Effector memory CD4-positive, alpha-beta T cell (primary cell): ENCODE data around the gene PRAMEF13.
"Not testable (repeated sequence)": the region's sequence is repeated elsewhere in the genome, so short reads cannot be mapped to it uniquely, and the experiment has no call there.

ENCODE experiments used
- DNase-seq, 3 donors: peaks; one replicate each; pipeline ENCODE4 v3.0.0-alpha.2; 2020
- H3K27ac ChIP-seq: 2 replicates; pipeline ENCODE4 v1.7.0; 2013; ENCODE audit warnings: mild to moderate bottlenecking, low read length, moderate library complexity; ENCODE audit not compliant: insufficient read depth, poor library complexity, severe bottlenecking
- H3K27me3 ChIP-seq: replicated peaks from 2 replicates; pipeline ENCODE4 v1.7.0; 2013; ENCODE audit warnings: mild to moderate bottlenecking, low read length; ENCODE audit not compliant: insufficient read depth, control insufficient read depth, poor library complexity, severe bottlenecking
- H3K36me3 ChIP-seq: 2 replicates; pipeline ENCODE4 v1.7.0; 2013; ENCODE audit warnings: mild to moderate bottlenecking, low read length, moderate library complexity; ENCODE audit not compliant: control insufficient read depth, insufficient read depth
- H3K4me1 ChIP-seq: 2 replicates; pipeline ENCODE4 v1.7.0; 2013; ENCODE audit warnings: low read length, mild to moderate bottlenecking; ENCODE audit not compliant: control insufficient read depth, insufficient read depth, poor library complexity, severe bottlenecking
- H3K4me3 ChIP-seq: 2 replicates; pipeline ENCODE4 v1.7.0; 2013; ENCODE audit warnings: low read length, low read depth, mild to moderate bottlenecking; ENCODE audit not compliant: insufficient read depth, poor library complexity, severe bottlenecking
- H3K9me3 ChIP-seq: 2 replicates; pipeline ENCODE4 v1.7.0; 2013; ENCODE audit warnings: mild to moderate bottlenecking, low read length, moderate library complexity; ENCODE audit not compliant: control insufficient read depth
- total RNA-seq, 3 donors: gene quantifications; one replicate each; lab custom pipeline; 2026; lab: John Stamatoyannopoulos, UW

Gene PRAMEF13, protein sequence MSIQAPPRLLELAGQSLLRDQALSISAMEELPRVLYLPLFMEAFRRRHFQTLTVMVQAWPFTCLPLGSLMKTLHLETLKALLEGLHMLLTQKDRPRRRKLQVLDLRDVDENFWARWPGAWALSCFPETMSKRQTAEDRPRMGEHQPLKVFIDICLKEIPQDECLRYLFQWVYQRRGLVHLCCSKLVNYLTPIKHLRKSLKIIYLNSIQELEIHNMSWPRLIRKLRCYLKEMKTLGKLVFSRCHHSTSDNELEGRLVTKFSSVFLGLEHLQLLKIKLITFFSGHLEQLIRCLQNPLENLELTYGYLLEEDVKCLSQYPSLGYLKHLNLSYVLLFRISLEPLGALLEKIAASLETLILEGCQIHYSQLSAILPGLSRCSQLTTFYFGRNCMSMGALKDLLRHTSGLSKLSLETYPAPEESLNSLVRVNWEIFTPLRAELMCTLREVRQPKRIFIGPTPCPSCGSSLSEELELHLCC
- 0 reads per million in 3 donors for total RNA-seq

DNA sequence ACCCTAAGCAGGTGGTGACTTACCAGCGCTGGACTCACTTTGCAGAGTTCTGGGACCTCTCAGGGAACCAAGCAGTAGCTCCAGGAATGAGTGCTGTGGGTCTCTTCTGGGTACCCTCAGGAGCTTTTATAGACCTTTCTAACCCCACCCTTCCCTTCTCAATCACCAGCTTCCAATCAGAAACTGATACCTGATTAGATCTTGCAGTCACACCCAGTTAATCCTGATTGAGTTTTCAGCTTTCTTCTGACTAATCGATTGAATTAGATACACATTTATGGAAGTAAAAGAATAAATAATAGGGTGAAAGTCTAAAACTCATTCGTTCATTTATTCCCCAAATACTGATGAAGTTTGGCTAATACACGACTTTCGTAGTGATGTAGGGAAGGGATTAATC, at the start of gene PRAMEF13:
PRAMEF13 (minus strand) TSS at position 101 of the 400 bp plus-strand sequence. CDS start 1,820 bp downstream, outside the sequence.
- H3K4me3 ChIP-seq, H3K27me3 ChIP-seq, H3K36me3 ChIP-seq, DNase-seq, H3K9me3 ChIP-seq, H3K4me1 ChIP-seq, H3K27ac ChIP-seq: not testable (repeated sequence)

GRCh38 chr1:13247122-13247521, 45.9 kb upstream of the PRAMEF13 start:
- not testable (repeated sequence) for H3K36me3 ChIP-seq, H3K27ac ChIP-seq, H3K27me3 ChIP-seq, H3K4me1 ChIP-seq, DNase-seq, H3K9me3 ChIP-seq, H3K4me3 ChIP-seq

DNA sequence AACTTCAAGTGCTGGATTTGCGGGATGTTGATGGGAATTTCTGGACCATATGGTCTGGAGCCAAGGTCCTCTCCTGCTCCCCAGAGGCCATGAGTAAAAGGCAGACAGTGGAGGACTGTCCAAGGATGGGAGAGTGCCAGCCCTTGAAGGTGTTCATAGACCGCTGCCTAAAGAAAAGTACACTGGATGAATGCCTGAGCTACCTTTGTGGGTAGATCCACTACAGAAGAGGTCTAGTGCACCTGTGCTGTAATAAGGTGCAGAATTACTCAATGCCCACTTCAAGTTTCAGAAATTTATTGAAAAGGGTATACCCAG, 45.3 kb upstream of the PRAMEF13 start:
- not testable (repeated sequence) for DNase-seq, H3K27me3 ChIP-seq, H3K4me3 ChIP-seq, H3K9me3 ChIP-seq, H3K36me3 ChIP-seq, H3K27ac ChIP-seq, H3K4me1 ChIP-seq

DNA sequence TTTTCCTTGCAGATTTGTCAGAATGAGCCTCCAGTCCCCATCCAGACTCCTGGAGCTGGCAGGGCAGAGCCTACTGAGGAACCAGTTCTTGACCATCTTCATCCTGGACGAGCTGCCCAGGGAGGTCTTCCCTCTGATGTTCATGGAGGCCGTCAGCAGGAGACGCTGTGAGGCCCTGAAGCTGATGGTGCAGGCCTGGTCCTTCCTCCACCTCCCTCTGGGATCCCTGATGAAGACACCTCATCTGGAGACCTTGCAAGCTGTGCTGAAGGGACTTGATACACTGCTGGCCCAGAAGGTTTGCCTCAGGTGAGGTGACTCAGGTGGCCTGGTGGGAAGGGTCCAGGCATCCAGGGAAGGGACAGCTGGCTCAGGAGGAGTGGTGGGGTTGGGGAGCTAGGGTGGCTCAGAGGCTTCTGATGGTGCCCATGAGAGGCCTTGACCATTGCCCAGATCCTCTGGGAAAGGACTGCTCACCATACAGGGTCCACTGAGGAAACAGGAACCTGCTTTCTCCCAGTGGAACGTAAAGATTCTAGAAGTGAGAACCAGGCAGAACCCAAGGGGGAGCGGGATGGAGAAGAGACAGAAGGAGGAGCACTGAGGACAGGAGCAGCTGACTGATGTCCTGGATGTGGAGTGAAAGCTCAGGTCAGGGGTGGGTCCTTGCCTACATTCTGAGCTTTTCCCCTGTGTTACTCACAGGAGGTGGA, 44.8 kb upstream of the PRAMEF13 start:
- not testable (repeated sequence) for H3K4me3 ChIP-seq, H3K36me3 ChIP-seq, DNase-seq, H3K27me3 ChIP-seq, H3K4me1 ChIP-seq, H3K9me3 ChIP-seq, H3K27ac ChIP-seq

DNA sequence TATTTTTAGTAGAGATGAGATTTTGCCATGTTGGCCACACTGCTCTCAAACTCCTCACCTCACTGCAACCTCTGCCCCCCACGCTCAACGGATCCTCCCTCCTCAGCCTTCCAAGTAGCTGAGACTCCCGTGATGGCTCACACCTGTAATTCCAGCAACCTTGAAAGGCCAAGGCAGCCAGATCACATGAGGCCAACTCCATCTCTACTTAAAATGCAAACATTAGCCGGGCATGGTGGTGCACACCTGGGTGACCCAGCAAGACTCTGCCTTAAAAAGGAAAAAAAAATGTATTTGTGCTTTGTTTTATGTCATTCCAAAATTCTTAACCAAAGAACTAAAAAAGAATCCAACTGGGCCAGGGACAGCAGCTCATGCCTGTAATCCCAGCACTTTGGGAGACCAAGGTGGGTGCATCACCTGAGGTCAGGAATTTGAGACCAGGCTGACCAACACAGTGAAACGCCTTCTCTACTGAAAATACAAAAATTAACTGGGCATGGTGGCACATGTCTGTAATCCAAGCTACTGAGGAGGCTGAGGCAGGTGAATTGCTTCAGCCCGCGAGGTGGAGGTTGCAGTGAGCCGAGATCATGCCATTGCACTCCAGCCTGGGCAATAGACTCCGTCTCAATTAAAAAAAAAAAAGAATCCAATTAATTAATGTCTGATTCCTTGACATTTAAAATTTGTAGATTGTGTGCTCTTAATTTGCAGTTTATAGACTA, 42.5 kb upstream of the PRAMEF13 start:
- H3K4me3 ChIP-seq, H3K9me3 ChIP-seq, H3K36me3 ChIP-seq, H3K27me3 ChIP-seq, H3K4me1 ChIP-seq, DNase-seq, H3K27ac ChIP-seq: not testable (repeated sequence)

- H3K9me3 ChIP-seq, H3K4me3 ChIP-seq, H3K36me3 ChIP-seq, H3K27ac ChIP-seq, H3K27me3 ChIP-seq, H3K4me1 ChIP-seq, DNase-seq: not testable (repeated sequence)
These were observed 38.4 kb upstream of the PRAMEF13 start for GRCh38 chr1:13239633-13240032.

DNA sequence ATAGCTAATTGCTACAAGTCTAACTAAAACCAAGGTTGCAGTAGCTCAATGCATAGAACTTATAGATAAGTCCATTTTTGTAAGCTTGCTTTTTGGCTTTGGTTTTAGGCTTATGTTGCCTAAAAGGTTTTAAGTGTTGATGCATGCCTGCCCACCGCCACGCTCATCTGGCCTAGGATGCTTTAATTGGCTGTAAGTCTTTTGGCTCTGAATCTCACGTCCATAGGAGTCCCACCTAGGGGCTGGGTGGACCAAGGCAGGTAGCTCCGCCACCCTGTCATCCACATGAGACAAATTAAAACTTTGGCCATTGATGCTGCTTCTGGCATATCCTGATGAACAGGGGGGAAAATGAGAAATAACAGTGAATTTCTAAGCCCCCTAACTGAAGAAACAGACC, 36.4 kb upstream of the PRAMEF13 start:
- H3K4me1 ChIP-seq, H3K9me3 ChIP-seq, H3K36me3 ChIP-seq, H3K4me3 ChIP-seq, DNase-seq, H3K27ac ChIP-seq, H3K27me3 ChIP-seq: not testable (repeated sequence)

DNA sequence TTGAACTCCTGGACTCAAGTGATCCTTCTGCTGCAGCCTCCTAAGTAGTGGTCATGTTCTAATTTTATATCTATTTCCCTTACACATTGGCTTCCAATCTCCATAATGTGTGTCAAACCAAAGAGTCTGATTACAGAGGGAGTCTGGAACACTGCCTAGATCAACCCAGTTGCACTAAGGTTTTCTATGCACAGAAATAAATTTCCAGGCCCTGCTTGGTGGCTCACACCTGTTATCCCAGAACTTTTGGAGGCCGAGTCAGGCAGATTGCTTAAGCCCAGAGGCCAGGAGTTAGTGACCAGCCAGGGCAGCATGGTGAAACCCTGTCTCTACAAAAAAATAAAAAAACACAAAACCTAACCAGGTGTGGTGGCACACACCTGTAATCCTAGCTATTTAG, 32.8 kb upstream of the PRAMEF13 start:
- not testable (repeated sequence) for H3K9me3 ChIP-seq, H3K27ac ChIP-seq, H3K4me3 ChIP-seq, H3K4me1 ChIP-seq, H3K36me3 ChIP-seq, DNase-seq, H3K27me3 ChIP-seq

DNA sequence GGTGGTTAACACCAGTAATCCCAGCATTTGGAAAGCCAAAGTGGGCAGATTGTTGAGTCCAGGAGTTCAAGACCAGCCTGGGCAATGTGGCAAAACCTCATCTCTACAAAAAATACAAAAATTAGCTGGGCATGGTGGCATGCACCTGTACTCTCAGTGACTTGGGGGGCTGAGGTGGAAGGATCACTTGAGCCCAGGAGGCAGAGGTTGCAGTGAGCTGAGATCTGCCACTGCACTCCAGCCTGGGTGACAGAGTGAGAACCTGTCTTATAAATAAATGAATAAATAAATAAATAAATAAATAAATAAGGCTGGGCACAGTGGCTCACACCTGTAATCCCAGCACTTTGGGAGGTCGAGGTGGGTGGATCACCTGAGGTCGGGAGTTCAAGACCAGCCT, 30.8 kb upstream of the PRAMEF13 start:
- not testable (repeated sequence) for DNase-seq

More for the DNA sequence above, 30.8 kb upstream of the PRAMEF13 start:
- not testable (repeated sequence) for H3K4me1 ChIP-seq, H3K4me3 ChIP-seq, H3K36me3 ChIP-seq, H3K9me3 ChIP-seq, H3K27me3 ChIP-seq, H3K27ac ChIP-seq
